GM13977 (cell line): ENCODE measurements around the gene PDGFD.

Experiments
- DNase-seq: peaks from one replicate; pipeline ENCODE4 v3.0.0; 2012; ENCODE audit warnings: low spot score
- in situ Hi-C: fragments of 300-500 bp; cut with MboI; formaldehyde crosslinking; loops from one replicate; pipeline ENCODE4 v1.12.0; 2022; ENCODE audit warnings: low sequenced_read_pairs, low pct_unique_long_range_greater_than_20kb, mixed read lengths, inconsistent platforms; ENCODE audit not compliant: unreplicated experiment
- TF ChIP-seq, protein P1 (sequence below): IDR thresholded peaks from 2 replicates; pipeline ENCODE4 v1.5.1; 2012; ENCODE audit warnings: mild to moderate bottlenecking, control low read depth; ENCODE audit not compliant: insufficient read depth; ENCODE audit errors: extremely low read depth, missing control alignments

Gene PDGFD

DNA sequence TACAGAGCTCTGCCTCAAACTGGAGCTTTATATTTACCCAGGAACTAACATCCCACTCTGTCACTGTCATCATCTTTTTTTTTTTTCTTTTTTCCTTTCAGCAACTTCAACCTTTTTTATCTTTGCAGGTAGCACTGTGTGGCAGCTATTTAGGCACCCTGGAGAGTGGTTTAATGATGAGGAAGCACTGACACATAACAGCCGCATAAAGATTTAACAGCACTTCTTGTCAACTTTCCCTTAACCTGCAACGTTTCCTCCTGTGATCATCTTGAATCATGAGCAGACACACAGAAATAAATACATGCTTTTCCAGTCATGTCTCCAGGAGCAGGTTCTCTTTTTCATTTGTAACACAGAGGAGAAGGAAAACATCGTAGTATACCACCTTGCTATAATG is 34.8 kb downstream of the PDGFD start:
- in situ Hi-C loops, result no loop called here
- no peak for DNase-seq
- TF ChIP-seq, protein P1, sequence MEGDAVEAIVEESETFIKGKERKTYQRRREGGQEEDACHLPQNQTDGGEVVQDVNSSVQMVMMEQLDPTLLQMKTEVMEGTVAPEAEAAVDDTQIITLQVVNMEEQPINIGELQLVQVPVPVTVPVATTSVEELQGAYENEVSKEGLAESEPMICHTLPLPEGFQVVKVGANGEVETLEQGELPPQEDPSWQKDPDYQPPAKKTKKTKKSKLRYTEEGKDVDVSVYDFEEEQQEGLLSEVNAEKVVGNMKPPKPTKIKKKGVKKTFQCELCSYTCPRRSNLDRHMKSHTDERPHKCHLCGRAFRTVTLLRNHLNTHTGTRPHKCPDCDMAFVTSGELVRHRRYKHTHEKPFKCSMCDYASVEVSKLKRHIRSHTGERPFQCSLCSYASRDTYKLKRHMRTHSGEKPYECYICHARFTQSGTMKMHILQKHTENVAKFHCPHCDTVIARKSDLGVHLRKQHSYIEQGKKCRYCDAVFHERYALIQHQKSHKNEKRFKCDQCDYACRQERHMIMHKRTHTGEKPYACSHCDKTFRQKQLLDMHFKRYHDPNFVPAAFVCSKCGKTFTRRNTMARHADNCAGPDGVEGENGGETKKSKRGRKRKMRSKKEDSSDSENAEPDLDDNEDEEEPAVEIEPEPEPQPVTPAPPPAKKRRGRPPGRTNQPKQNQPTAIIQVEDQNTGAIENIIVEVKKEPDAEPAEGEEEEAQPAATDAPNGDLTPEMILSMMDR, result no peak

DNA sequence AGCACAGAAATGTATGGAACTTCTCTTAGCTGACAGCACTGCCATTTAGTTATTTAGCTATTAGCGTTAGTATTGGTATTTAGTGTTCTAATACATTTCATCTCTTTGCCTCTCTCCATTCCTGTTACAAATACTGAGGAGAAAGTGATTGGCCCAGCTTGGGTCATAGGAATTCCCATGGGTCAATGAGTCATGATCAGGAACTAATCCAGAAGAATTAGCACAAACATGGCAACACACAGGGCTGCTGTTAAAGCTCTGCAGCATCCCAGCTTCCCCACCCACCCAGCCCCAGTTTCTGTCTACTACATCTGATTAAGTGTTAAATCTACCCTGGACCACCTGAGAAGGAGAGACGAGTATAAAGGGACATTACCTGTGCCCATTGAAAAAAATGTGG is 36.1 kb downstream of the PDGFD start:
- TF ChIP-seq, protein P1, result no peak
- in situ Hi-C loops, result no loop called here
- no peak for DNase-seq

DNA sequence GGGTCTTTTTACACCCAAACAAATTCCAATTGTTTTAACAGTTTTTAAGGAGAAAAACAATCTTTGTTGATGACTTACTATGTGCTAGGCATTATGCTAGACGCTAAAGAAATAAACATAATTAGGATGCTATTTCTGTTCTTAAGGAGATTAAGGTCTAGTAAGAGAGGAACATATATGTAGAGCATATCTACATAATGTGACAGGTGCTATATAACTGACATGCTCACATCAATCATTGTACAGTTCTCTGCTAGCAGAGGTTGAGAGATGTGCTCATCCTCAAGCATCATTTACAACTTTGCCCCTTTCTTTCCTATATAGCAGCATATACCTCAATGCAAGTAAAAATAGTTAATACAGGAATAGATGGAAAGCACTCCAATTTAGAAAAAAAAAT is 37.5 kb downstream of the PDGFD start:
- DNase-seq, result no peak
- TF ChIP-seq, protein P1, result no peak
- in situ Hi-C loops, result no loop called here

DNA sequence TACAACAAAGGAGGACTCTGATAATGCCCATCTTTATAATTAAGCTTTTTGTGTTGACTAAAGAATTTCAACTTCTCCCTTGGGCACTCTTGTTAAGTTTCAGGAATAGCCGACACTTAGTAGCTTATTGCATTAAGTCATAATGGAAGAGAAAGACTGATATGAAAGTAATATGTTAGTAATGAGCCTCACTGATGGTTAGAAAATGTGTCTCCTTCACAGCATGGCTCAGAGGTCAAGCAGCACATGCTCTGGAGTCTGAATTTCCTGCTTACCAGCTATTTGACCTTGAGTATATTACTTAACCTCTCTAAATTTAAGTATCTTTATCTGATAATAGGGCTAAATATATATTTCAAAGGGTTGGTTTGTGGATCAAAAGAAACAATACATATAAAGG is 39.0 kb downstream of the PDGFD start:
- in situ Hi-C loops, result no loop called here
- TF ChIP-seq, protein P1, result no peak

DNA sequence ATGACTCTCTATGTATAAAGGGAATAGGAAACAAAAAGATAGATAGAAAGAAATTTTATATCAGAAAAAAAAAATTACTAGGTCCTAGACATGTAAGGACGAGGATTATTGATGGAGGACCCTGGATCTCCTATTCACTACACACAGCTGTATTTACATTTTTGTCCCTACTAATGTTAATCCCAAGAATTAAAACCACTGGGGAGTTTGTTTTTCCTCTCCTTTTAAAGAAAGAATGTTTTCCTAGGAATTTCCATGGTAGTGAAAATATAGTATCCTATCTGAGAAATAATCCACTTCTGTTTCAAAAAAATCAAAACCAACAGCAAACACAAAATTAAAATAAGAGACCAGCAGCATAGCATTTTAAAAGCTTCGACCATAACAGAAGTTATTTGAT is 41.1 kb downstream of the PDGFD start:
- DNase-seq, result no peak
- in situ Hi-C loops, result no loop called here
- TF ChIP-seq, protein P1, result no peak

More for the DNA sequence above, 39.0 kb downstream of the PDGFD start:
- no peak for DNase-seq

DNA sequence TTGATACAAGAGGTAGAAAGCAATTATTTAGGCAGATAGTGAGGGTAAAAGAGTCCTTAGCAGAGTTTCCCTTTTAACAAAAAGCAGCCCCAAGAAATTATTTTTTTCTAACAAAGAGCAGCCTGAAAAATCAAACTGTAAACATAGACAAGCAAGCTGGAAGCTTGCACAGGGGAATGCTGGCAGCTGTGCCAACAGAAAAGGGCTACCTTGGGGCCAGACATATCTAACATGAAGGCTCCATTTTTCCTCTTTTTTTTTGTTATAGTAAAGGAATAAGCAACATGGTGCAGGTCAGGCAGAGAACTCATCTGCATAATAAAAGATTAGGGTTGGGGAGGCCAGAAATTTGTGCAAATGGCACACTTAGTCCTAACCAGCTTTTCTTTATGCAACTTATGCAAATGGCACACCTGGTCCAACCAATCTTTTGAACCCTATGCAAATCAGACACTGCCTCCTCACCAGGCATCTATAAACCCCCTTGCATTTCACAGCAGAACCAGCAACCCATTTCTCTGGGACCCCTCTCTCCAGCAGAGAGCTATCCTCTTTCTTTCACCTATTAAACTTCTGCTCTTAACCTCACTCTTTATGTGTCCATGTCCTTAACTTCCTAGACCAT is 41.8 kb downstream of the PDGFD start:
- in situ Hi-C loops, result no loop called here
- TF ChIP-seq, protein P1, result no peak
- no peak for DNase-seq
